Stimulated activated CD4-positive, alpha-beta T cell treated with anti-CD3 and anti-CD28 coated beads, Interleukin-2, amount 100 ng/mL, for 4 hours (primary cell): Measurements from ENCODE around the gene TNFSF4.
"Not testable (repeated sequence)": the region's sequence is repeated elsewhere in the genome, so short reads cannot be mapped to it uniquely, and the experiment has no call there.

ENCODE experiments used
- DNase-seq: peaks from one replicate; pipeline ENCODE4 v3.0.0-alpha.2; 2020; ENCODE audit warnings: low read depth

Gene TNFSF4

DNA sequence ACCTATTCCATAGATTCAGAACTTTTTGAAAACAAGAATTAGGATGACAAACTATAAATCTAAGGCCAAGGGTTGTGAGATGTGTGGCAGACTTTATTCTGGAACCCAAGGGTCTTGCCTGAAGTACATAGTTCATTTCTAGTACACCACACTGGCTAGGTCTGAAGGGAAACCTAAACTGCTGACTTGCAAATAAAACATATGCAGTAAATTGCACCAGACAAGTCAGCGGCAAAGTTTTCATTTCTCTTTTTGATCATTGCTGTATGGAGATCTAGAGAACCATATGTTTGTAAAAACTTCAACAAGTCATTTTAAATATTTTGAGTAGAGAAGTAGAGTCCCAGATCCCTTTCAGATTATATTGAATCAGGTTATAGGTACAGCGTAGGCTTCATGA lies 43.9 kb downstream of the TNFSF4 start:
- DNase-seq, result no peak

DNA sequence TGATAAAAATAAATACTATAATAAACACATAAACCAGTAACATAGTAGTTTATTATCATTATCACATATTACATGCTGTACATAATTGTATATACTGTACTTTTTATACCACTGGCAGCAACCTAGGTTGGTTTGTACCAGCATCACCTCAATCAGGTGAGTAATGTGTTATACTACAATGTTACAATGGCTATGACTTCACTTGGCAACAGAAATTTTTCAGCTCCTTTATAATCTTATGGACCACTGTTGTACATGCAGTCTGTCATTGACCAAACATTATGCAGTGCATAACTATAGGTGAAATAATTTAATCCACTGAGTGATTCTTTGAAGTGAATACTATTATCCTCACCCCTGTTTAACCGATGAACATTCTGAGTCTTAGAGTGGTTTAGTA lies 44.5 kb downstream of the TNFSF4 start:
- no peak for DNase-seq

DNA sequence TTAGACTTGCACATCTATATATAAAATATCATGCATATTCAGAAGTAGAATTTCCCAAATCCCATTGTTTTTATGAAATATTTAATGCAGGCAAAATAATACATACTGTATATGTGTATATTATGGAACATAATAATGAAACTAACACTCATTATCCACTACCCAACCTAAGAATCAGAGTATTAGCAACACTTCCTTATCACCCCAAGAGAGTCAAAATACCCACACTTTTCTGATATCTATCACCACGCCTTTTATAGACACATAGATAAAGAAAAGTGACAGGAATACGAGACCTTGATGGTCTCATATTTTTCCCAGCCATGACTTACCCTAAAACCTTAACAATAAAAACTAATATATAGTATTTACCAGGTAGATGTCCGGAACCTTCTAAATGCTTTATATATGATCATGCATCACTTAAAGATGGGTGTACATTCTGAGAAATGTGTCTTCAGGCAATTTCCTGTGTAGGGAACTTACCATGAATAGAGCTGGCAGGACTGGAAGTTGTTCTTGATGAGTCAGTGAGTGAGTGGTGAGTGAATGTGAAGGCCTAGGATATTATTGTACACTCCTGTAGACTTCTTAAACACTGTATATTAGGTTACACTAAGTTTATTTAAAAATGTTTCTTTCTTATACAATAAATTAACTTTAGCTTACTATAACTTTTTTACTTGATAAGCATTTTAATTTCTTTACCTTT lies 45.5 kb downstream of the TNFSF4 start:
- DNase-seq, result no peak

DNA sequence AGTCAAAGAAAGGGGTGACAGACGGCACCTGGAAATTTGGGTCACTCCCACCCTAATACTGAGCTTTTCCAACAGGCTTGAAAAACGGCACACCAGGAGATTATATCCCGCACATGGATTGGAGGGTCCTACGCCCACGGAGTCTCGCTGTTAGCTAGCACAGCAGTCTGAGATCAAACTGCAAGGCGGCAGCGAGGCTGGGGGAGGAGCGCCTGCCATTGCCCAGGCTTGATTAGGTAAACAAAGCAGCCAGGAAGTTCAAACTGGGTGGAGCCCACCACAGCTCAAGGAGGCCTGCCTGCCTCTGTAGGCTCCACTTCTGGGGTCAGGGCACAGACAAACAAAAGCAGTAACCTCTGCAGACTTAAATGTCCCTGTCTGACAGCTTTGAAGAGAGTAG lies 53.2 kb downstream of the TNFSF4 start:
- DNase-seq, result not testable (repeated sequence)

DNA sequence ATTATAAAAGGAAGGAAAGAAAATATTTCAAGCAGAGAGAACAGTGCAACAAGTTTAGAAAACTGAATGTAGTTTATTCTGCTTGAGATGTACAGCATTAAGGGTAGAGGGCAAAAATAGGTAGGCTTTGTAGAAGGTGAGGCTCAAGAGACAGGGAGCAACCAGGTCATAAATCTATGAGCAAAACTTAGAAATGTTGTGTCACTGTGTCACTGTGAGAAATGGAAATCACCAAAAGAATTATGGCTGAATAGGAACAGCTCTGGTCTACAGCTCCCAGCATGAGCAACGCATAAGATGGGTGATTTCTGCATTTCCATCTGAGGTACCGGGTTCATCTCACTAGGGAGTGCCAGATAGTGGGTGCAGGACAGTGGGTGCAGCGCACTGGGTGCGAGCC lies 53.6 kb downstream of the TNFSF4 start:
- DNase-seq, result no peak

DNA sequence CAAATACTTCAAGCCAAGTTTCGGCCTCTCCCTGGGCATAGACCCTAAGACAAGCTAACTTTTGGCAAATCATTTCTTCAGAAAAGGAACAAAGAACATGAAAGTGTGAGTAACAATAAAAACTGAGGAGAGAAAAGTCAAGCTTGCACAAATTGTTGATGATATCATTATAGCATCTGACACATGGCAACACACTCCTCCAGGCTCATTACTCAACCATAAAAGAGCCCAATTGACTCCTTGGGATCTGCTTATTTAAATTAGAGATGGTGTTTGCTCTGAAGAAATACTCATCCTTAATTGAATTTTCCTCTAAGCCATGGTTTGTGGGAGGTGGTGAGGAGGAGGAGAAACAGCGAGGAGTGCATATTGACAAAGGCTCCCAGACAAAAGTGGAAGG lies 54.5 kb downstream of the TNFSF4 start:
- no peak for DNase-seq

DNA sequence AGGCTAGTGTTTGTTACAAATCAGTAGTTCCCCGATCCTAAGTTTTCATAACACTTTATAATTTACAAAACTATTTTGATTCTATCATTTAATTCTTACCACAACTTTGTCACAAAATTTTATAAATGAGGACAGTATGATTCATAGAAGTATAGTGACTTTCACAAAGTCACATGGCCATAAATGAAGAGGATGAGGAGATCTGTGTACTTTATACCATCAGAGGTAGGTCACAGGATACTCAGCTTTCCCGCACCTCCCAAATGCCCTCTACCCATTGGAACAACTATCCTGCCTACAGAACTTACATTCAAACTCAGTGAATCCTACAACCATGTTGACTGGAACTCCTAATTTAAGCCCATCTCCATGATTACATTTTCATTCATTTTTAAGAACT lies 56.3 kb downstream of the TNFSF4 start:
- DNase-seq, result no peak

DNA sequence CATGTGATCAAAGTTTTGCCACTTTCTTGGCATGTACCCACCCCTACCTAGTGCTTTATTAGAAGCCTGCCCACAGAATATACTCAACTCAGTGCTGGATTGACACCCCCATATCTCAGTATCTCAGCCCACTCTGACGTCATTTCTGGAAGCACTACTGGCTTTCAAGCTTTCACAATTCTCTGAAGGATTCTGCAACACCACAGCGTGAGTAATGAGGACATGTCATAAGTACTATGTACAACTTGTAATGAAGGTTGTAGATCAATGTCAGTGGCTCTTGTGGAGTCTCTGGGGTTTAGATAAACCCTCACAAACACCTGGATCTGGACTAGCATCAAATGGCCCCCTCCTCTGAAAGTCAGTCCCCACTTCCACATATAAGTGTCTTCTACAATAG lies 57.2 kb downstream of the TNFSF4 start:
- DNase-seq, result no peak

DNA sequence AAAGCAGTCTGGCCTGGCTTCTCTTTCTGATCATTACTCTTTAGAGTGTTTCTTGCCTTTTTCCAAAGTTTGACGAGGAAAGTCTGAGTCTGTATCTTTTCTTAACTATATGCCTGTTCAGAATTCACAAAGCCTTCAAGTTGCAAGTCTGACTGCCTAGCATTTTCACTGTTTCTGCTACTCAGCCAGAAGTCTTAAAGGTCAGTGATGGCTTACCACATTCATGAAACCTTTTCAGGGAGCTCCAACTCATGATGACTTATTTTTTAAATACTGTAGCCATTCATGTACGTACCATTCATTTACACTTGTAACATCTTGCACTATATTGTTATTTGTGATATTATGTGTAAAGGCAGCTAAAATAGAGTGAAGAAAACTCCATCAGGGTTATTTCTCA lies 58.2 kb downstream of the TNFSF4 start:
- no peak for DNase-seq

DNA sequence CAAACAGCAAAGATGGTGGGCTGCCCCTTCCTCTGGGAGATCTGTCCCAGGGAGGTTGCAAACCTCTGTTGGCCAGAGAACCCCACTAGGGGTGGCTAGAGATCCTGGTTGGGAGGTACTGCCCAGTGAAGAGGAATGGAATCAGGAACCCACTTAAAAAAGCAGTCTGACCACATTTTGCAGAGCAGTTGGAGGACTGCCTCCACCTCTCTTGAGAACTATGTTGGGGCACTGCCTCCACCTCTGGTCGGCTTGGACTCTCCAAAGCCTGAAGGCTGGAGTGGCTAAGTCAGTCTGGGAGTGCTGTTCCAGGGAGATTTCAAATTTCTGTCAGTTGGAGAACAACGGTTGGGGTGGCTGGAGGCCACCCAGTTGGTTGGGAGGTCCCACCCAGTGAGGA lies 58.6 kb downstream of the TNFSF4 start:
- no peak for DNase-seq

DNA sequence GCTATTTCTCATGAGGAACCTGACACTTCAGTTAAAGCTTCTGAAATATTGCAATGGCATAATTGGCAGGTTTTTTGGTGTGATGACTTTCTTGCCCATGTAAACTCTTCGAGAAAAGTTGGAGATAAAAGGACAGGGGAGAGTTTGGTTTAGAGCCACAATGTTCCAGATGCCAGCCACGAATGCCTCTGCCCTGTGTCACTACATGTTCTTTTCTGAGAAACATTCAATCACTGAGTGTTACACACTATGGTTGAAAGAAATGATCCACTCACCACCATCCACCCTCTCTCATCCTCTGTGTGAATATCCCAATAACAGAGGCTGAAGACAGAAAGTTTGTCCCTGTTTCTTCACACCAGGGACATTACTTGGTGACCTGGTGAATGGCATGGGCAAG lies 66.4 kb downstream of the TNFSF4 start:
- no peak for DNase-seq

DNA sequence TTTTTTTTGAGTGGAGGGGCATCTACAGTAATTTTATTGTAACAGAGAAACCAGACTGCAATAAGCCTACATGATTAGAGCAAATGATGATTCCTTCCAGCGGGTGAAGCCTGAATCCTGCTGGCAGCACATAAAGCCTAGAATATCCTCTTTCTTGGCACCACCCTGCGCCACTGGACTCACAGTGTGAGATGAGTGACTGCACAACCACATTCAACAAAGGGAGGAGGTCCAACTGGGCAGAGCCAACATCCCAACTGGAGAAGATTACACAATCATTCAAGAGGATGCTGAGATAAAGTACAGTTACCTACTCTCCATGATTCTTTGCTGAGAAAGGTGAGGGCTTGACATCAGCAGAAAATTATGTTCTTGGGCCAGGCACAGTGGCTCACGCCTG lies 67.4 kb downstream of the TNFSF4 start:
- DNase-seq, result no peak

DNA sequence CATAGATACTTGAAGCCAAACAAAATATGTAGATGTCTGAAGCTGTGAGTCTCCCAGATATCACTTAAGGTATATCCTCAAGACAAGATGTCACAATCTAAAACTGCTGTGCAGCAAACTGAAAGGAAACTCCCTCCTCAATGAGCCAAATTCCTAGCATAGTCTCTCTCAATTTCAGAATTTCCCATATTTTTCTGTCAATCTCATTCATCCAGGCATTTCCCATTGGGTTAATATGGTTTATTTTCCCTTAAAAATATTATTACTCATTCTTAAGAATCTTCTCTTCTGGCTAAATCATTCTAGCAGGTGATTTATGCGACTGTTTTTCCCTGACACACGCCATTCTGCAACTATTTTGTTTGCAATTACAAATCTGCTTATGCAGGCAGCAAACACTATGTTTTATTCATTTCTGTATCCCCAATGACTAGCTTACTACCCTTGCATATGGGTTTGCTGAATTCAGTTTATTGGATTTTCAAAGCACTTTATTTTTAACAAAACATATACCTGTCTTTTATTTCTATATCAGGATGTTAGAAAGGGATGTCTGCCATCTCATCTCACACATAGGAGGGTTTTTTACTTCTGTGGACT lies 69.9 kb downstream of the TNFSF4 start:
- DNase-seq, result no peak

DNA sequence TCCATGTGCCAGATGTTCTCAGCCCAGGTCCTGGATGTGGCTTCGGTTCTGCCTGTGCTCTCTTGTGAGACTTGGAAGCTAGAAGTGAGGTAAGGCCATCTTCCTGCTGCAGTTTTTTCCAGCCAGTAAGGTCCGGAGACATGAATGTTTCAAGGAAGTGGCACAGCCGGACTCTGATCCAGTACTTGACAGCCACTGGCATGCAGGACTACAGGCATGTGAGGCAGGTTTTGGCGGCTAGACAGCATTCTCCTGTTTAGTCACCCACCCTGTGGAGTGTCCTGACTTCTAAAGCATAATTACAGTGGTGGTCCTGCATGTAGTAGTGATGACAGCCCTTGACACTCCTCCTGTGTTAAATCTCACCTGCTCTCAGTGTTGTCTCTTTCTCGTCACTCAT lies 72.3 kb downstream of the TNFSF4 start:
- DNase-seq, result no peak

DNA sequence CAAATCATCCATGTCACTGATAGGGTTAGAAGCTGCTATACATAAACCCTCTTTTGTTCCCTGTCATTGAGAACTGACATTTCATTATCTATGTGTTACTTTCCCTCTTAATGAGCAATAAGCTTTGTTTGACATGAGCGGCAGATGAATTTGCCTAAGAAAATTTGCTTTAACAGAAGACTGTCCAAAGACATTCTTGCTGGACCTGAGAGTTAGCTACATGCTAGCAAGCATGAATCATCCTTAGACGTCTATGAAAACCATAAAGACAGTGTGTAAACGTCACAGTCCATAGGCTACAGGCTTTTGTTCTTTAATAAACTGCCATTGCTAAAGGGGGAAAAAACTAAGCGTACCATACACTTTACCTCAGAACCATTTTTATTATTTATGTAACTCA lies 73.1 kb downstream of the TNFSF4 start:
- DNase-seq, result no peak
